ENCODE measurements around the gene TK2. TPM values are rescaled to one million over a fixed set of nuclear protein-coding genes. Genes with fewer than 3 reads are reported as not detected.

The TK2 gene
- total and polyA plus RNA-seq, 9 of the 15 experiments (the other 6 are each of a cell fraction or from before 2014, with no cell fraction given), result 1.1 to 10.2 (median 5.3) TPM

DNA sequence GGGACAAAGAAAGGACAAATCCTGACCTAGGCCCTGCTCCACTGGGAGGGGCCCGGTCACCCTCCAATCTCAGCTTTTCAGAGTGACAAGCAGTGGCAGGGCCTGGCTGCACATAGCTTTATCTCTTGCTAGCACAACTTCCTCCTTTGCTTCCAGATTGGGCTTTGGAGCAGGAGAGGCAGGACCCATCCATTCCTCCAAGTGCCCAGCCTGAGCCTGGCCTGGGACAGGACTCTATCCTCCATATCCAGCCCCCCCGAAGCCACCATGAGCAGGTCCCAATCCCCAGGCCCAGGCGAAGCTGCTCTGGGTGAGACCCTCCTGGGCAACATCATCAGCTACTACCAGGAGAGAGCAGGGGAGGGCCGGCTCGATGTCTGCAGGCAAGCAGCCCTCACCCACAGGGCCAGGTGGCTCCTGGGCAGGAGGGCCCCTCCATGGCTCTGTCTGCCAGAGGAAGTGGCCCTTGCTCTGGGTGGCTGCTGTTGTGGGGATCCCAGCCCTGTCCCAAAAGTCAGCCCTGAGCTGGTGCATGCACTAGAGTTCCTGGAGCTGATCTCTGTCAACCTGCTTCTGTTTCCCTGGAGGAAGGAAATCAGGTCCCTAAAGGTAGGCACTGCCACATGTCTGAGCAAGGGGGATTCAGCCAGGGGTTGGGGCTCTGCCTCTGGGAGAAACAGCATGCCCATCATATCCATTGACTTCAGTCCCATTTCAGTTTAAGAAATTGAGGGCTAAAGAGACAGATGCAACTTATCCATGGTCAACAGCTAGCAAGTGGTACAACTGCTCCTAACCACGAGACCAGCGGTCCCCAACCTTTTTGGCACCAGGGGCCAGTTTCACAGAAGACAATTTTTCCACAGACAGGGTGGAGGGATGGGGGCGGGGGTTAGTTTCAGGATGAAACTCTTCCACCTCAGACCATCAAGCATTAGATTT lies 58.9 kb downstream of the TK2 start:
- POLR2A ChIA-PET, result interaction anchor here (0.6 to 0.7 kb wide), 3 partner anchors 25 to 248 kb away, joined by 3 to 4 read pairs (median 3); no protein-coding TSS in a partner anchor
- no peak overlapping the region for H3K4me2 ChIP-seq (ENCODE audit: insufficient read depth, low read length)
- peaks cover 7 to 39% of the 10 kb centered on the region in 2 experiments; a peak in 4 of 5 replicates for H3K27me3 ChIP-seq (ENCODE audit: control insufficient read depth in 2 of 2, insufficient read depth in 2 of 2, low read length in 2 of 2)
- H3K36me3 ChIP-seq (ENCODE audit: control insufficient read depth, insufficient read depth, low read length), result no peaks in the 10 kb centered on the region
- CTCF ChIA-PET (ENCODE audit: low intra/inter-chr PET ratio), result no interaction called here
- peak in 2 of 4 experiments; percentile 46 to 48 for DNase-seq (ENCODE audit: extremely low read depth in 1 of 4, low spot score in 3 of 4)
- H3K9ac ChIP-seq (ENCODE audit: insufficient read depth in 1 of 2, low read depth in 2 of 2, low read length in 2 of 2), result peak overlapping the region in 1 of 2 experiments; percentile 41; a peak in 1 of 4 replicates
- H2AFZ ChIP-seq (ENCODE audit: low read depth, low read length), result no peak overlapping the region
- H4K20me1 ChIP-seq (replicated peaks; ENCODE audit: control insufficient read depth, insufficient read depth, low read length), result no peaks in the 10 kb centered on the region; the same call in 1 of the 2 replicates
- H3K27ac ChIP-seq (ENCODE audit: extremely low read depth, low read depth, low read length), result no peak overlapping the region
- no peaks in the 10 kb centered on the region for H3K9me3 ChIP-seq (replicated peaks; ENCODE audit: control insufficient read depth, insufficient read depth, low read depth, low read length)
- peak; percentile 44 for FAIRE-seq
- intact Hi-C loops (cut with micrococcal nuclease), result no loop called here
- peaks cover 0 to 6% of the 10 kb centered on the region in 2 experiments; a peak in 2 of 5 replicates for H3K4me1 ChIP-seq (replicated peaks in 1 of 2; ENCODE audit: control insufficient read depth in 2 of 2, insufficient read depth in 2 of 2, low read length in 2 of 2)
- 0% methylated on average over 8 of the region's 8 CpGs for WGBS (ENCODE audit: insufficient coverage, low coverage, missing lambda C conversion rate)
- no peaks in the 10 kb centered on the region for H3K79me2 ChIP-seq (ENCODE audit: control insufficient read depth, insufficient read depth, low read length)
- no peaks in the 10 kb centered on the region for H3K9me1 ChIP-seq (ENCODE audit: control insufficient read depth, insufficient read depth, low read length)
- BruUV-seq (replicated peaks), result no TSS peak
- peak; percentile 75 for ATAC-seq
- in situ Hi-C loops (cut with MboI), result no loop called here
- no peak overlapping the region for H3K4me3 ChIP-seq
- TF ChIP-seq POLR2H (tag; IDR thresholded peaks at IDR 0.05; ENCODE audit: low read depth), result no peak
- TF ChIP-seq HMG20B (CRISPR knock-in tag; IDR thresholded peaks at IDR 0.05), result no peak
- no peak for TF ChIP-seq ZNF253 (CRISPR knock-in tag; conservative IDR thresholded peaks at IDR 0.05)
- TF ChIP-seq, protein P1, sequence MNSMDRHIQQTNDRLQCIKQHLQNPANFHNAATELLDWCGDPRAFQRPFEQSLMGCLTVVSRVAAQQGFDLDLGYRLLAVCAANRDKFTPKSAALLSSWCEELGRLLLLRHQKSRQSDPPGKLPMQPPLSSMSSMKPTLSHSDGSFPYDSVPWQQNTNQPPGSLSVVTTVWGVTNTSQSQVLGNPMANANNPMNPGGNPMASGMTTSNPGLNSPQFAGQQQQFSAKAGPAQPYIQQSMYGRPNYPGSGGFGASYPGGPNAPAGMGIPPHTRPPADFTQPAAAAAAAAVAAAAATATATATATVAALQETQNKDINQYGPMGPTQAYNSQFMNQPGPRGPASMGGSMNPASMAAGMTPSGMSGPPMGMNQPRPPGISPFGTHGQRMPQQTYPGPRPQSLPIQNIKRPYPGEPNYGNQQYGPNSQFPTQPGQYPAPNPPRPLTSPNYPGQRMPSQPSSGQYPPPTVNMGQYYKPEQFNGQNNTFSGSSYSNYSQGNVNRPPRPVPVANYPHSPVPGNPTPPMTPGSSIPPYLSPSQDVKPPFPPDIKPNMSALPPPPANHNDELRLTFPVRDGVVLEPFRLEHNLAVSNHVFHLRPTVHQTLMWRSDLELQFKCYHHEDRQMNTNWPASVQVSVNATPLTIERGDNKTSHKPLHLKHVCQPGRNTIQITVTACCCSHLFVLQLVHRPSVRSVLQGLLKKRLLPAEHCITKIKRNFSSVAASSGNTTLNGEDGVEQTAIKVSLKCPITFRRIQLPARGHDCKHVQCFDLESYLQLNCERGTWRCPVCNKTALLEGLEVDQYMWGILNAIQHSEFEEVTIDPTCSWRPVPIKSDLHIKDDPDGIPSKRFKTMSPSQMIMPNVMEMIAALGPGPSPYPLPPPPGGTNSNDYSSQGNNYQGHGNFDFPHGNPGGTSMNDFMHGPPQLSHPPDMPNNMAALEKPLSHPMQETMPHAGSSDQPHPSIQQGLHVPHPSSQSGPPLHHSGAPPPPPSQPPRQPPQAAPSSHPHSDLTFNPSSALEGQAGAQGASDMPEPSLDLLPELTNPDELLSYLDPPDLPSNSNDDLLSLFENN (IDR thresholded peaks at IDR 0.05; ENCODE audit: low read depth in 2 of 2, low read length in 2 of 2), result no peak
- peak; percentile 46; the same call in 1 of the 2 replicates for TF ChIP-seq PHF21A (IDR thresholded peaks at IDR 0.05; ENCODE audit: borderline replicate concordance, low read depth)
- 0 out of 2 replicates have a peak, but pooled peaks have one; percentile 41 for TF ChIP-seq ZNF589 (CRISPR knock-in tag; IDR thresholded peaks at IDR 0.05; ENCODE audit: low read depth)
- peak; percentile 70 for TF ChIP-seq ARID1B (IDR thresholded peaks at IDR 0.05)
- TF ChIP-seq PML (IDR thresholded peaks at IDR 0.05; ENCODE audit: low read length), result no peak; the same call in 1 of the 2 replicates
- TF ChIP-seq ZKSCAN8 (CRISPR knock-in tag; IDR thresholded peaks at IDR 0.05), result no peak
- TF ChIP-seq, protein P2, sequence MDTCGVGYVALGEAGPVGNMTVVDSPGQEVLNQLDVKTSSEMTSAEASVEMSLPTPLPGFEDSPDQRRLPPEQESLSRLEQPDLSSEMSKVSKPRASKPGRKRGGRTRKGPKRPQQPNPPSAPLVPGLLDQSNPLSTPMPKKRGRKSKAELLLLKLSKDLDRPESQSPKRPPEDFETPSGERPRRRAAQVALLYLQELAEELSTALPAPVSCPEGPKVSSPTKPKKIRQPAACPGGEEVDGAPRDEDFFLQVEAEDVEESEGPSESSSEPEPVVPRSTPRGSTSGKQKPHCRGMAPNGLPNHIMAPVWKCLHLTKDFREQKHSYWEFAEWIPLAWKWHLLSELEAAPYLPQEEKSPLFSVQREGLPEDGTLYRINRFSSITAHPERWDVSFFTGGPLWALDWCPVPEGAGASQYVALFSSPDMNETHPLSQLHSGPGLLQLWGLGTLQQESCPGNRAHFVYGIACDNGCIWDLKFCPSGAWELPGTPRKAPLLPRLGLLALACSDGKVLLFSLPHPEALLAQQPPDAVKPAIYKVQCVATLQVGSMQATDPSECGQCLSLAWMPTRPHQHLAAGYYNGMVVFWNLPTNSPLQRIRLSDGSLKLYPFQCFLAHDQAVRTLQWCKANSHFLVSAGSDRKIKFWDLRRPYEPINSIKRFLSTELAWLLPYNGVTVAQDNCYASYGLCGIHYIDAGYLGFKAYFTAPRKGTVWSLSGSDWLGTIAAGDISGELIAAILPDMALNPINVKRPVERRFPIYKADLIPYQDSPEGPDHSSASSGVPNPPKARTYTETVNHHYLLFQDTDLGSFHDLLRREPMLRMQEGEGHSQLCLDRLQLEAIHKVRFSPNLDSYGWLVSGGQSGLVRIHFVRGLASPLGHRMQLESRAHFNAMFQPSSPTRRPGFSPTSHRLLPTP (IDR thresholded peaks at IDR 0.05; ENCODE audit: borderline replicate concordance, extremely low read depth, insufficient read length), result no peak
- TF ChIP-seq HMGN3 (IDR thresholded peaks at IDR 0.05; ENCODE audit: borderline replicate concordance, extremely low read depth, insufficient read length, low read depth, low read length), result no peak
- no peak for TF ChIP-seq ZNF79 (CRISPR knock-in tag; IDR thresholded peaks at IDR 0.05; ENCODE audit: low read depth)
- TF ChIP-seq ZNF830 (CRISPR knock-in tag; IDR thresholded peaks at IDR 0.05), result no peak
